Activated CD4-positive, alpha-beta T cell treated with anti-CD3 and anti-CD28 coated beads for 1 hour (primary cell): Measurements from ENCODE around the gene MRPL48.
"Not testable (repeated sequence)": the region's sequence is repeated elsewhere in the genome, so short reads cannot be mapped to it uniquely, and the experiment has no call there.

Source experiments
- DNase-seq: peaks from one replicate; pipeline ENCODE4 v3.0.0-alpha.2; 2020

Gene MRPL48

GRCh38 chr11:73779084-73779902, 8.4 kb upstream of the MRPL48 start:
- peak; percentile 94 for DNase-seq

DNA sequence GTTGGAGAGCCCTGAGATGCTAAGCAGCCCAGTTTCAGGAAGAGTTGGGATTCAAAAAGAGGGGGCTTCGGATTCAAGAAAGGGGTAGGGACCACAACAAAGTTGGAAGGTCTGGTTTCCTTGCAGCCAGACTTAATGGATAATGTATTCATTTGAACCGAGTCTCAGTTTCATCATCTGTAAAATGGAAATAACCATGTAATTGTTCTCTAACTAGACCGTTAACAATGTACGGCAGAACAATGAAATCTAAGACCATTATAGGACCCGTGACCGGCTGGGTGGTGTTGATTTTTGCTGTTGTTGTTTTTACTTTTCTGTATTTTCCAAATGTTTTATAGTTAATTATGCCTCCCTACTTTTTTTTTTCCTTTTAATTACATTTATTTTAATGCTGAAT, 6.4 kb upstream of the MRPL48 start:
- no peak for DNase-seq

DNA sequence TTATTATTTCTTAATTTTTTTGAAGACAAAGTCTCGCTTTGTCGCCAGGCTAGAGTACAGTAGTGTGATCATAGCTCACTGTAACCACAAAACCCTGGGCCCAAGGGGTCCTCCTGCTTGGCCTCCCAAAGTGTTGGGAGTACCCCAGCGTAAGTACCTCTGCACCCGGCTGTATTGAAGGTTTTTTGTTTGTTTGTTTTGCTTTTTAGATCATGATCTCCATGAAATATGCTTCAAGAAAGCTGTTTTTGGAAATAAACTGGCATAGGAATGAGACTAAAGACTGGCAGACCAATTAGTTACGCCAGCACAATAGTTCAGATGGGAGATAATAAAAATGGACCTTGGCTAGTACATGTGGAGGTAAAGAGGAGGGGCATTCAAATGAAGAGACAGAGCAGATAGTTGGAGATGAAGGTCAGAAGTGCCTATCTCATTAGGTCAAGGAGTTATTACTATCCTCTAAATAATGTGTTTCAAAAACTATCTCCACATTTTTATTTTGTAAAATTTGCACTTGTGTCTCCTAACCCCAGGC, 4.1 kb upstream of the MRPL48 start:
- DNase-seq = no peak

DNA sequence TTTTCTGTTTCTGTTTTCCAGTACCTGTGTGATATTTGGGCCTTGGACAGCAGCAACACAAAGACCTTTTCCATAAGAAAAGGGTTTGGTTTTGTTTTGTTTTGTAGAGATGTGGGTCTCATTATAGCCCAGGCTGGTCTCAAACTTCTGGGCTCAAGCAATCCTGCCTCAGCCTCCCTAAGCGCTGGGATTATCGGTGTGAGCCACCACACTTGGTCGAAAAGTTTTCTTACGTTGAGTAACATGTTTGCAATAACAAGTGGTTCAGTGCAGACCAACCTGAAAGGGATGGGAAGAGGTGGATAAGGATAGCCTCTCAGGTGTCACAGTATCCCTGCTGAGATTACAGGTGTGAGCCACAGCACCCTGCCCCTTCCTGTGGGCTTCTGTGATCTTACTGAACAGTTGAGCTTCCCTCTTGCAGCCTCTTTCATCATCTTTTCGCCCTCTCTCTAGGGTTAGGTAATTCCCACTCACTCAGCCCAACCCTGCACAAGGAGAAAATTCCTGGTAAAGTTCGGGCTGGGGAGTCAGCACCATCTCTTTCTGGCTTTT, 3.5 kb upstream of the MRPL48 start:
- DNase-seq = no peak

GRCh38 chr11:73784734-73785133, 2.9 kb upstream of the MRPL48 start:
- DNase-seq = no peak

DNA sequence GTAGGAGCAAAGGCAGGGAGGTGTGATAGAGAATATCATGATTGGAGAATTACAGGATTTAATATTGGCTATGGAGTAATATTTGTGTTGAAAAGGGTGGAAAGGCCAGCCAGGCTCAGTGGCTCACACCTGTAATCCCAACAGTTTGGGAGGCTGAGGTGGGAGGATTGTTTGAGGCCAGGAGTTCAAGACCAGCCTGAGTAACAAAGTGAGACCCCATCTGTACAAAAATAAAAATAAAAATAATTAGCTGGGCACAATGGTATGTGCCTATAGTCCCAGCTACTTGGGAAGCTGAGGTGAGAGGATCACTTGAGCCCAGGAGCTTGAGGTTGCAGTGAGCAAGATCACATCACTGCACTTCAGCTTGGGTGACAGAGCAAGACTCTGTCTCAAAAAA, 2.2 kb upstream of the MRPL48 start:
- DNase-seq = not testable (repeated sequence)

DNA sequence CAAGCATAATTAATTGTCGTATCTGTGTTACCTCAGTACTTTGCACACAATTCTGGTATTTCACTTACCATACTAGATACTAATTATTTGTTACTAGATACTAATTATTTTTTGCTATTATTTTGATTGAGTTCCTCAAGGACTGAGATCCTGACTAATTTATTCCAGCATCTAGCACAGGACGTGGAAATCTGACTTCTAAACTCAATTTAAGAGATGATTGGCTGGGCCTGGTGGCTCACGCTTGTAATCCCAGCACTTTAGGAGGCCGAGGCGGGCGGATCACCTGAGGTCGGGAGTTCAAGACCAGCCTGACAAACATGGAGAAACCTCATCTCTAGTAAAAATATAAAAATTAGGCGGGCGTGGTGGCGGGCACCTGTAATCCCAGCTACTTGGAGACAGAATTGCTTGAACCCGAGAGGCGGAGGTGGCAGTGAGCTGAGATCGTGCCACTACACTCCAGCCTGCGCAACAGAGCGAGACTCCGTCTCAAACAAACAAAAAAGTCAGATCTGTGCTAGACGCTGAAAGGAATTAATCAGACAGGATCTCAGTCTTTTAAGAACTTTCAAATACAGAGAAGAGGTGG, 527 bp upstream of the MRPL48 start:
- no peak for DNase-seq

GRCh38 chr11:73789279-73789670, 1.6 kb downstream of the MRPL48 start:
- DNase-seq = no peak

DNA sequence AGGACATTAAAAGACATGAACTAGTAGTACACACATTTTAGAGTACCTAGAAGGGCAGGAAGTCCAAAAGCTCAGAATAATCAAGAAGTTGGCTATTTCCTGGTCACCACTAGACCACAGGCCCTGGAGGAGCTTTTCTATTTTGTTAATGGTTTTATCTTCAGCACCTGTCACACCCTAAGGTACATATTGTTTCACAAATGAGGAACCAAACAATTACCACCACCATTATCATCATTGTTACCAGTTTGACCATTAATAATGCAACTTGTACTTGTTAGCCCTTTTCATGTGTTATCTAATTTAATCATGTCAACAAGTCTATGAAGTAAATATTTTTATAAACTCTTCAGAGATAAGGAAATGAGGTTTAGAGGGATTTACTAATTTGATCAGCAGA, 4.9 kb downstream of the MRPL48 start:
- no peak for DNase-seq

DNA sequence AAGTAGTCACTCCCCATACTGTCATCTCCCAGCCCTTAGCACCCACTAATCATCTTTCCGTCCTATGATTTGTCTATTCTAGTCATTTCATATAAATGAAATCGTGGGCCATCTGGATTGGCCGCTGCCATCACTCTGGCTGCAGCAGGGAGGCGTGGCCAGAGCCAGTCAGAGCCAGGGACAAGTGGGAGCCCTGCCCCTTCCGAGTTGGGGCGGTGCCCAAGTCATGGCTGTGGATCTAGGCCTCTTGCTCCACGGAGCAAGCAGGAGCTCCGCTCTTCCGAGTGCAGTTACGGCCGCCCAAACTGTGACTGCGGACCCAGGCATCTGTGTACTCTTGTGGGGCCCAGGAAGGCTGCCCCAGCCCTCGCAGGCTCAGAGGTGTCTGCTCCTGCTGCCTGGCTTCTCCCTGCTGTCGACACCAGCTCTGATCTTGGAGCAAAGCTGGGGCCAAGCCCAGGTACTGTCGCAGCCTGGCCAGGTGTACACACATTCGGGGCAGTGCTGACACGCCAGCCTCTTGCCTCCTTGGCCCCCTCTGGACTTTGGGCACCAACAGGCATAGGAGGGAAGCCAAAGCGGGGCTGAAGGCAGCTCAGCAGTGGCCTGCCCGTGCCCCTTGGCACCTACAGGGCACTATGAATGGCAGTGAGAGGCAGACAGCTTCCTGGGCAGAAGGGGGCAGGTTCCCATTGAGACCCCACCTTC, 8.4 kb downstream of the MRPL48 start:
- no peak for DNase-seq

GRCh38 chr11:73797457-73797856, 9.8 kb downstream of the MRPL48 start:
- DNase-seq = no peak

GRCh38 chr11:73800276-73800806, 12.7 kb downstream of the MRPL48 start:
- no peak for DNase-seq

GRCh38 chr11:73801136-73801535, 13.5 kb downstream of the MRPL48 start:
- no peak for DNase-seq

DNA sequence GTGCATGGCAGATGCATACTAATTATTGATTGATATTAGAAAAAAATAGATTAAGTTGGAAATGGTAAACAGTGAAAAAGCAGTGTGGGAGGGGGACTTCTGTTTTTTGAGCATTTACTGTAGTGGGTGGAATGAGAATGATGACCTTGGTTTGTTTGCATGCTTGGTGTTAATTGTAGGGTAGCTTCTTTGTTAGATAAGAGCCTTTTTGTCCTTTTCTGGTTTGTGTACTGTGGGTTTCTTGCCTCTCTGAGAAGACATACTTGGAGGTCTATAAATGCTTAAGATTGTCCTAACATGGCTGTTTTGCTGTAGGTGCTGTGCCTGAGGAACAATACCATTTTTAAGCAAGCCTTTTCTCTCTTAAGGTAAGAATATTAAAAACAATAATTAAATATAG, 17.0 kb downstream of the MRPL48 start:
- no peak for DNase-seq

DNA sequence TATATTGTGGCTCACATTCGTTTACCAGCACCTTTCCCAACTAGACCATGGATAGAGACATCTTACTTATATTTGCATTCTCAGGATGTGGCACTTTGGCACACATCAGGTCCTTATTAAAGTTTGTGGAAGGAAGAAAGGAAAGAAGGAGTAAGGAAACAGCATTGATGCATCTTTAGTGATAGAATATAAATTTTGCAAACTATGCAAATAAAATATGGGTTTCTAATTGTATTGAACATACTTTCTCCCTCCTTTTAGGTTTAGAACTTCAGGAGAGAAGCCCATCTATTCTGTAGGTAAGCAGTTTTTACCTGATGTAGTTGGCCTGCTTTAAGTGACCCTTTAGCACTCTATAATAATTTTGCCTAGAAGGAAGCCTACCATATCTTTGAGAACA, 20.4 kb downstream of the MRPL48 start:
- DNase-seq = no peak

GRCh38 chr11:73810637-73811036, 23.0 kb downstream of the MRPL48 start:
- no peak for DNase-seq

- DNase-seq = no peak
Measured at GRCh38 chr11:73812234-73812633, 24.6 kb downstream of the MRPL48 start.

DNA sequence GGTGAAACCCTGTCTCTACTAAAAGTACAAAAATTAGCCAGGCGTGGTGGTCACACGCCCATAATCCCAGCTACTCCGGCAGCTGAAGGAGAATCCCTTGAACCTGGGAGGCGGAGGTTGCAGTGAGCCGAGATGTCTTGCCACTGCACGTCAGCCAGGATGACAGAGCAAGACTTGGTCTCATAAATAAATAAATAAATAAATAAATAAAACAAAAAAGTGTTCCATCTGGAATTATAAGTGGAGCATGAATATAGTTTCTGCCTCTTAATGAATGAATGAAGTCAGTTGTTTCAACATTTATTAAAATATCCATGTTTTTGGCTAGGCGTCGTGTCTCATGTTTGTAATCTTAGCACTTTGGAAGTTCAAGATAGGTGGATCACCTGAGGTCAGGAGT, 27.1 kb downstream of the MRPL48 start:
- DNase-seq = no peak

- no peak for DNase-seq
Measured at GRCh38 chr11:73818846-73819245, 31.2 kb downstream of the MRPL48 start.

- no peak for DNase-seq
Measured at GRCh38 chr11:73830261-73830660, 42.6 kb downstream of the MRPL48 start.

- DNase-seq = no peak
Measured at GRCh38 chr11:73833067-73833466, 45.4 kb downstream of the MRPL48 start.

- DNase-seq = no peak
Measured at GRCh38 chr11:73838443-73839122, 50.9 kb downstream of the MRPL48 start.

- DNase-seq = no peak
Measured at GRCh38 chr11:73839123-73839457, 51.4 kb downstream of the MRPL48 start.
